ENCODE measurements around the gene PERM1. TPM values are rescaled to one million over a fixed set of nuclear protein-coding genes. Genes with fewer than 3 reads are reported as not detected.
A peak's percentile ranks its signal among the peaks of the same experiment; 100 is the strongest.

The PERM1 gene
- total and polyA plus RNA-seq, 2 donors (not counting 1 experiment from before 2014, with no cell fraction given): 0.03 to 0.17 TPM

DNA sequence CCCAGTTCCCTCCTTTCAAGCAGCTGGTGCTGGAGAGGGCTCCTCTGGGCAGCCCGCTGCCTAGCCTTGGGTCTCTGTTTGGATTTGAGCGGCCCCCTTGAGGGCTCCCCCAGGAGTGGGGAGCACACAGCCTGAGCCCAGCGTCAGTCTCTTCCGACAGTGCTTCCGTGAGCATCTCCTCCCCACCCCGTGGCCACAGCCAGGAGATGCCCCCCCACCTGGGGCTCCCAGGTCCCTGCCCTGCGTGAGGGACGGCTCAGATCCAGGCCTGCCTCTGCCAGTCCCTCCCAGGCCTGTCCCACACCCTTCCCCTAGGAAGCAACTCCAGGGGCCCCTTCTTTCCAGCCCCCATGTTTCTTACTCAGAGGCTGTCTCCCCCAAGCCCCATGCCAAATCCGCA lies 54.7 kb downstream of the PERM1 start:
- Histone ChIP-seq H3K27me3 (ENCODE audit: control insufficient read depth, insufficient read depth, low read length) (peaks cover 17% of the 10 kb centered on the region), H3K79me2 (ENCODE audit: control insufficient read depth, insufficient read depth, low read length) (no peaks in the 10 kb centered on the region), H2AFZ (ENCODE audit: low read length) (no peak overlapping the region), H3K4me3 (replicated peaks in 1 of 4; ENCODE audit: control extremely low read depth in 1 of 4, insufficient read depth in 1 of 4, low read depth in 3 of 4, low read length in 4 of 4) (no peak overlapping the region), H4K20me1 (ENCODE audit: control insufficient read depth, extremely low read depth, insufficient read depth, low read length) (no peaks in the 10 kb centered on the region), H3K9ac (ENCODE audit: insufficient read depth, low read length) (no peak overlapping the region), H3K36me3 (ENCODE audit: control insufficient read depth, insufficient read depth, low read length) (no peaks in the 10 kb centered on the region), H3K9me3 (ENCODE audit: control insufficient read depth, insufficient read depth, low read depth, low read length) (no peaks in the 10 kb centered on the region), H3K4me1 (ENCODE audit: control insufficient read depth, extremely low read depth, insufficient read depth, low read length) (no peaks in the 10 kb centered on the region), H3K4me2 (ENCODE audit: extremely low read depth, insufficient read depth, low read length) (no peak overlapping the region), H3K27ac (ENCODE audit: insufficient read depth, low read length) (no peak overlapping the region)
- no peak for TF ChIP-seq EZH2 (IDR thresholded peaks at IDR 0.05; ENCODE audit: low read length, missing control alignments)
- TF ChIP-seq, protein P1, sequence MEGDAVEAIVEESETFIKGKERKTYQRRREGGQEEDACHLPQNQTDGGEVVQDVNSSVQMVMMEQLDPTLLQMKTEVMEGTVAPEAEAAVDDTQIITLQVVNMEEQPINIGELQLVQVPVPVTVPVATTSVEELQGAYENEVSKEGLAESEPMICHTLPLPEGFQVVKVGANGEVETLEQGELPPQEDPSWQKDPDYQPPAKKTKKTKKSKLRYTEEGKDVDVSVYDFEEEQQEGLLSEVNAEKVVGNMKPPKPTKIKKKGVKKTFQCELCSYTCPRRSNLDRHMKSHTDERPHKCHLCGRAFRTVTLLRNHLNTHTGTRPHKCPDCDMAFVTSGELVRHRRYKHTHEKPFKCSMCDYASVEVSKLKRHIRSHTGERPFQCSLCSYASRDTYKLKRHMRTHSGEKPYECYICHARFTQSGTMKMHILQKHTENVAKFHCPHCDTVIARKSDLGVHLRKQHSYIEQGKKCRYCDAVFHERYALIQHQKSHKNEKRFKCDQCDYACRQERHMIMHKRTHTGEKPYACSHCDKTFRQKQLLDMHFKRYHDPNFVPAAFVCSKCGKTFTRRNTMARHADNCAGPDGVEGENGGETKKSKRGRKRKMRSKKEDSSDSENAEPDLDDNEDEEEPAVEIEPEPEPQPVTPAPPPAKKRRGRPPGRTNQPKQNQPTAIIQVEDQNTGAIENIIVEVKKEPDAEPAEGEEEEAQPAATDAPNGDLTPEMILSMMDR (conservative IDR thresholded peaks at IDR 0.05 in 1 of 2, IDR thresholded peaks at IDR 0.05 in 1 of 2; ENCODE audit: low read depth in 1 of 2, low read length in 2 of 2): no peak
- DNase-seq (ENCODE audit: low read depth in 2 of 2): no peak

- H2AFZ ChIP-seq (ENCODE audit: low read length): no peak overlapping the region
- H3K36me3 ChIP-seq (ENCODE audit: control insufficient read depth, insufficient read depth, low read length): no peaks in the 10 kb centered on the region
- H3K27me3 ChIP-seq (ENCODE audit: control insufficient read depth, insufficient read depth, low read length): peaks cover 15% of the 10 kb centered on the region
- H3K79me2 ChIP-seq (ENCODE audit: control insufficient read depth, insufficient read depth, low read length): no peaks in the 10 kb centered on the region
- peaks cover 5% of the 10 kb centered on the region for H3K4me1 ChIP-seq (ENCODE audit: control insufficient read depth, extremely low read depth, insufficient read depth, low read length)
- H3K9ac ChIP-seq (ENCODE audit: insufficient read depth, low read length): no peak overlapping the region
- no peaks in the 10 kb centered on the region for H3K9me3 ChIP-seq (ENCODE audit: control insufficient read depth, insufficient read depth, low read depth, low read length)
- peak; percentile 93 for TF ChIP-seq EZH2 (IDR thresholded peaks at IDR 0.05; ENCODE audit: low read length, missing control alignments)
- TF ChIP-seq, protein P1 (conservative IDR thresholded peaks at IDR 0.05 in 1 of 2, IDR thresholded peaks at IDR 0.05 in 1 of 2; ENCODE audit: low read depth in 1 of 2, low read length in 2 of 2): no peak
- no peaks in the 10 kb centered on the region for H4K20me1 ChIP-seq (ENCODE audit: control insufficient read depth, extremely low read depth, insufficient read depth, low read length)
- H3K27ac ChIP-seq (ENCODE audit: insufficient read depth, low read length): no peak overlapping the region
- DNase-seq (ENCODE audit: low read depth in 2 of 2): peak; percentile 16 to 73
- H3K4me3 ChIP-seq (replicated peaks in 1 of 4; ENCODE audit: control extremely low read depth in 1 of 4, insufficient read depth in 1 of 4, low read depth in 3 of 4, low read length in 4 of 4): peak overlapping the region in 1 of 4 experiments; percentile 14
- no peak overlapping the region for H3K4me2 ChIP-seq (ENCODE audit: extremely low read depth, insufficient read depth, low read length)
These were observed 56.1 kb downstream of the PERM1 start for GRCh38 chr1:925561-926421.

Other genes starting within 250 kb of the PERM1 start
- 3.8 and 7.7 TPM in 2 replicates for gene SAMD11, start 58.2 kb downstream of the PERM1 start, total RNA-seq
- gene SAMD11, start 58.2 kb downstream of the PERM1 start, polyA plus RNA-seq: 0.40 and 0.47 TPM in 2 replicates
- gene NOC2L, start 22.8 kb downstream of the PERM1 start, total RNA-seq: 61.1 and 61.9 TPM in 2 replicates
- gene NOC2L, start 22.8 kb downstream of the PERM1 start, polyA plus RNA-seq: 34.1 and 62.0 TPM in 2 replicates
- gene KLHL17, start 21.5 kb downstream of the PERM1 start, total RNA-seq: 5.6 and 7.4 TPM in 2 replicates
- 4.7 and 6.1 TPM in 2 replicates for gene KLHL17, start 21.5 kb downstream of the PERM1 start, polyA plus RNA-seq
- gene PLEKHN1, start 15.6 kb downstream of the PERM1 start, total RNA-seq: under 0.01 and 0.17 TPM in 2 replicates
- gene PLEKHN1, start 15.6 kb downstream of the PERM1 start, polyA plus RNA-seq: 0.41 and 0.44 TPM in 2 replicates
- 1.5 and 2.0 TPM in 2 replicates for gene HES4, start 18.0 kb upstream of the PERM1 start, total RNA-seq
- gene HES4, start 18.0 kb upstream of the PERM1 start, polyA plus RNA-seq: 0.10 and 0.49 TPM in 2 replicates
- gene ISG15, start 31.4 kb upstream of the PERM1 start, total RNA-seq: 74.7 and 93.3 TPM in 2 replicates
- gene ISG15, start 31.4 kb upstream of the PERM1 start, polyA plus RNA-seq: 18.4 and 24.2 TPM in 2 replicates
- gene AGRN, start 38.0 kb upstream of the PERM1 start, total RNA-seq: 38.3 and 50.9 TPM in 2 replicates
- 15.6 and 20.7 TPM in 2 replicates for gene AGRN, start 38.0 kb upstream of the PERM1 start, polyA plus RNA-seq
- gene RNF223, start 92.2 kb upstream of the PERM1 start, total RNA-seq: not detected in 2 replicates
- gene RNF223, start 92.2 kb upstream of the PERM1 start, polyA plus RNA-seq: not detected in 2 replicates
- gene C1orf159, start 134.0 kb upstream of the PERM1 start, total RNA-seq: 3.1 and 3.3 TPM in 2 replicates
- gene C1orf159, start 134.0 kb upstream of the PERM1 start, polyA plus RNA-seq: 2.6 and 3.4 TPM in 2 replicates
- under 0.01 TPM in 1 of 2 replicates, not detected in the other for gene TTLL10, start 191.8 kb upstream of the PERM1 start, total RNA-seq
- not detected in 2 replicates for gene TTLL10, start 191.8 kb upstream of the PERM1 start, polyA plus RNA-seq
- 0.77 and 1.3 TPM in 2 replicates for gene TNFRSF18, start 224.5 kb upstream of the PERM1 start, total RNA-seq
- 0.10 TPM in 1 of 2 replicates, not detected in the other for gene TNFRSF18, start 224.5 kb upstream of the PERM1 start, polyA plus RNA-seq
- gene TNFRSF4, start 232.1 kb upstream of the PERM1 start, total RNA-seq: under 0.01 and 0.17 TPM in 2 replicates
- 0.05 TPM in 1 of 2 replicates, not detected in the other for gene TNFRSF4, start 232.1 kb upstream of the PERM1 start, polyA plus RNA-seq
- 81.9 and 127 TPM in 2 replicates for gene SDF4, start 249.9 kb upstream of the PERM1 start, total RNA-seq
- 133 and 180 TPM in 2 replicates for gene SDF4, start 249.9 kb upstream of the PERM1 start, polyA plus RNA-seq